Pons (tissue), 1 donor: ENCODE measurements around the gene FCHSD2.
"Not testable (repeated sequence)": the region's sequence is repeated elsewhere in the genome, so short reads cannot be mapped to it uniquely, and the experiment has no call there.

ENCODE experiments used
- DNase-seq: peaks from one replicate; pipeline ENCODE4 v3.0.0-alpha.2; 2016; ENCODE audit warnings: low spot score

Gene FCHSD2

DNA sequence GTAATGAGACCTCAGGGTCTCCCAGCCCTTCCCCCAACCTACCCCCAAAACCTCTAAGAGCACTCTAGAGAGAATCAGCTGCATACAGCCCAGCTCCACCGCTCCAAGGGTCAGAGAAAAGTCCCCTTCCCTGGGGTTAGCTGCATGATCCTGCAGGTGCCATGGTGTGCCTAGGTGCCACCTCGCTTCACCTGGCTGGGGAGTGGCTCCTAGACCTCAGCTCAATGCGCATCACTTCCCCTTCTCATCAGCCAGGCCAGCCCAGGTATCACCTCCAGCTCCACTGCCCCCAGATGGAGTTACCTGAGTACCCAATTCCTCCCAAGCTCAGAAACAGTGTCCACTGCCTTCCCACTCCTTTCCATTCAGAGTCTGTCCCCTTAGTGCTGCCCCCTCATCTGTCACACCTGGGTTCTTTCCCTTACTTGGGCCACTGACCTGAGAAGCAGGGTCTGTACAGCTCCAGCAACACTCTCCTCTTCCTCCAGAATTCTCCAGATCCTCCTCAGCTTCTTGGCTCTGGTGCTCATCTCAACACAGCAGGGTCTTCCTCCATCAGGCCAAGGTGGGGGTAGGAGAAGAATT lies 349.6 kb downstream of the FCHSD2 start:
- DNase-seq: no peak

DNA sequence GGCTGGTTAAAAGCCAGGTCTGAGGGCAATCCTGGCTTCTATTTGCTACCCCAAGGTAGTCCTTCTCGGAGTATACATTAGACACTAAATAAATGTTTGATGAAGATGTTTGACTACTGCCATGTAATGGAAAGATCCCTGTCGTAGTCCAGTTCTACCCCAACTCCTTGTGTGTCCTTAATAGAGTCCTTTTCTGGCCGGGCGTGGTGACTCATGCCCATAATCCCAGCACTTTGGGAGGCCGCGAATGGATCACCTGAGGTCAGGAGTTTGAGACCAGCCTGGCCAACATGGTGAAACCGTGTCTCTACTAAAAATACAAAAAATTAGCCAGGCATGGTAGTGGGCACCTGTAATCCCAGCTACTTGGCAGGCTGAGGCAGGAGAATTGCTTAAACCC lies 350.9 kb downstream of the FCHSD2 start:
- DNase-seq: not testable (repeated sequence)

DNA sequence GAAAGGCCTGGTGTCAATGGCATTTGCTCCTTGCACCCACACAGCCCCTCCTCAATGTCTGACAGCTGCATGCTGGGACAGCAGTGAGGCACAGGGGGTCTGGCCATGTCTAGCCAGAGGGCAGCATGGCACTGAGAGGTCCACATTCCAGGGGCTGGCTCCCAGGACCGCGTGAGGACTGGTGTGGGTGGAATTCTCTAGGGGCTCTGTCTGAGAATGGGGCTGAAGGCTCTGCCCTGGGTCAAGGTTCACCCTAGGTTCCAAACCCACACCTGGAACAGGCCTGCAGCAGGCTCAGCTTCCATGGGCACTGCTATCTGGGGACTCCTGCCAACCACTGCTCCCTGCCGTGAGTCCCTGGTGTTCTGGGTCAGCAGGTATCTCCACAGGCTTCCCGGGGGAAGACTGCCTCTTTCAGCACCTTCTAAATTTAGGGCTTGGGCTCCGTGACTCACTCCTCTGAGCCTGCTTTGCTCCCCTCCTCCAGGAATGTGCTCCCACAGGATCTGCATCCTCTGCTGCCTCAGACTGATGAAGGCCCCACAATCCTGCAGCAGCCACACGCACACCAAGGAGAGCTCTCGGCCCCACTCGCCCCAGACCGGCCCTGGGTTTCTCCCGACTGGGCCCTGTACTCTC lies 352.5 kb downstream of the FCHSD2 start:
- no peak for DNase-seq

DNA sequence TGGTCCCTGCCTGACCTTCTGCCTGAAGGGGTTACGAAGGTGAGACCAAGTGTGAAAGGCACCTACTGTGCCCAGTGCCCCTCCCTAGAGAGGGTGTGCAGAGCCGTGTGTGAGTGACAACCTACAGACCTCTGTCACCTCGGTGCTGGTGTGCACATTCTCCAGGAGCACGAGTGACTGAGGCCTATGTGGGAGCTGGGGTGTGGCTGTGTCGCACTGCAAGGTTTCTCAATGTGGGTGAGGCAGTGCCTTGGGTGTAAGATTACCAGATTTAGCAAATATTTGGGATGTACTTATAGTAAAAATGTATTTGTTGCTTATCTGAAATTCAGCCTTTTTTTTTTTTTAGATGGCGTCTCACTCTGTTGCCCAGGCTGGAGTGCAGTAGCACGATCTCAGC lies 353.9 kb downstream of the FCHSD2 start:
- no peak for DNase-seq

DNA sequence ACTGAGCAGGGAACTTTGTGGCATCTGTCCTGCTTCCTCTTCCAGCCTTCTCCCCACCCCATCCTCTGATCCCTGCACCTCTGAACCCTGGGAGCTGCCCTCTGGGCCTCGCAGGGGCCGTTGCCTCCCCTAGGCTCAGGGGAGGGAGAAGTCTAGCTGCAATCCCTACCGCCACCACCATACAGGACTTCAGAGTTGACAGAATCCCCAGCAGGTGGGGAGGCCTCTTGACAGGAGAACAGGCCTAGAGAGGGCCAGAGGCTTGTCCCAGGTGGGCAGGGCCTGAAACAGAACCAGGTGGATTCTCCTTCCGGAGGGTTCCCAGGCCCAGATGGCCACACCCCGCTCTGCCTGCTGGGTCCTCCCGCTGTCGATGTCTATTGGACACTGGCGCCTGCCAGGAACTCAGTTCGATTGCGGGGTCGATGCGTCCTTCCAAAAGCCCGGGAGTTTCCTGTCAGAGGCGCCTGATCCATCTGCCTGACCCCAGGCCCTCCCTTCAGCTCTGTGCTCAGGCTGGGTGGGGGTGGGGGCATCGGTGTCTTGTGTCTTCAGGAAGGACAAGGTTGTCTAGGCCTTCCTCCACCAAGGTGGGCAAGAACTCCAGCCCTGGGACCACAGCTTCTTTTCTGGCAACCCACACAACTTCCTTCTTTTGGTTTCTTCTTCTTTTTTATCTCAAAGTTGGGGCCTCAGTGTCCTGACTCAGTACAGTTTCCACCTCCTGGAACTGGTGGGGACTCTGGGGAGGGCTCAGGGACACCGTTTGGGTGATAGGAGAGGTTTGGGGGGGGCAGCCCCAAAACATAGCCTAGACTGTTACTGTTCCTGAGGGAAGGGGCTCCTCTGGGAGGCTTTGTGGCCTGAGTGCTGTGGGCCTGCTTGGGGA lies 354.7 kb downstream of the FCHSD2 start:
- no peak for DNase-seq
